H7 (cell line): ENCODE data around the gene MTSS2. TPM values are rescaled to one million over a fixed set of nuclear protein-coding genes. Genes with fewer than 3 reads are reported as not detected.
"Not testable (repeated sequence)": the region's sequence is repeated elsewhere in the genome, so short reads cannot be mapped to it uniquely, and the experiment has no call there.

ENCODE experiments used
- DNase-seq: peaks from one replicate; pipeline ENCODE4 v3.0.0; 2012
- H3K27me3 ChIP-seq: 2 replicates; pipeline ENCODE4 v1.6.0; 2011; ENCODE audit warnings: mild to moderate bottlenecking, low read length; ENCODE audit not compliant: control insufficient read depth, insufficient read depth
- H3K36me3 ChIP-seq: replicated peaks from 2 replicates; pipeline ENCODE4 v1.5.1; 2011; ENCODE audit warnings: low read length; ENCODE audit not compliant: control insufficient read depth, insufficient read depth
- H3K4me3 ChIP-seq: 2 replicates; pipeline ENCODE4 v1.5.1; 2011; ENCODE audit warnings: low read depth, mild to moderate bottlenecking, control low read depth, low read length, moderate library complexity; ENCODE audit not compliant: insufficient read depth
- total RNA-seq: library from RNA; depleted of rRNA; stranded (reverse); fragments of >200 nt; shearing (Covaris generic); gene quantifications from 2 replicates; pipeline ENCODE4 v1.2.3, GENCODE V29; 2014

MTSS2 gene
- total RNA-seq, 1 experiment from 2014 or later: 44.8 TPM

GRCh38 chr16:70653809-70654771 is 31.8 kb downstream of the MTSS2 start:
- no peak overlapping the region for H3K4me3 ChIP-seq
- H3K27me3 ChIP-seq: no peaks in the 10 kb centered on the region
- no peaks in the 10 kb centered on the region for H3K36me3 ChIP-seq
- DNase-seq: peak; percentile 84

GRCh38 chr16:70653406-70653805 is 32.4 kb downstream of the MTSS2 start:
- no peak for DNase-seq
- Histone ChIP-seq H3K4me3 (no peak overlapping the region), H3K27me3 (no peaks in the 10 kb centered on the region), H3K36me3 (no peaks in the 10 kb centered on the region)

- H3K4me3 ChIP-seq: no peak overlapping the region
- DNase-seq: no peak
Observed at GRCh38 chr16:70652322-70652721, 33.5 kb downstream of the MTSS2 start.

GRCh38 chr16:70651524-70651923 is 34.3 kb downstream of the MTSS2 start:
- no peaks in the 10 kb centered on the region for H3K36me3 ChIP-seq
- no peak for DNase-seq
- no peak overlapping the region for H3K4me3 ChIP-seq
- H3K27me3 ChIP-seq: no peaks in the 10 kb centered on the region

More at GRCh38 chr16:70652322-70652721, 33.5 kb downstream of the MTSS2 start:
- H3K36me3 ChIP-seq: no peaks in the 10 kb centered on the region
- no peaks in the 10 kb centered on the region for H3K27me3 ChIP-seq

- DNase-seq: no peak
- H3K4me3 ChIP-seq: no peak overlapping the region
- no peaks in the 10 kb centered on the region for H3K27me3 ChIP-seq
- no peaks in the 10 kb centered on the region for H3K36me3 ChIP-seq
Observed at GRCh38 chr16:70650216-70650615, 35.6 kb downstream of the MTSS2 start.

- no peaks in the 10 kb centered on the region for H3K27me3 ChIP-seq
- H3K36me3 ChIP-seq: no peaks in the 10 kb centered on the region
- no peak overlapping the region for H3K4me3 ChIP-seq
- no peak for DNase-seq
Observed at GRCh38 chr16:70649300-70649699, 36.6 kb downstream of the MTSS2 start.

- DNase-seq: no peak
- no peaks in the 10 kb centered on the region for H3K36me3 ChIP-seq
- no peaks in the 10 kb centered on the region for H3K27me3 ChIP-seq
- no peak overlapping the region for H3K4me3 ChIP-seq
Observed at GRCh38 chr16:70648606-70649005, 37.2 kb downstream of the MTSS2 start.

- no peaks in the 10 kb centered on the region for H3K36me3 ChIP-seq
Observed at GRCh38 chr16:70647441-70648359, 38.2 kb downstream of the MTSS2 start.

GRCh38 chr16:70646260-70647241 is 39.3 kb downstream of the MTSS2 start, which contains the start of gene IL34:
Gene IL34 (plus strand): TSS chr16:70646559. CDS start chr16:70646948, 389 bp downstream.
- peak; percentile 60 for DNase-seq
- Histone ChIP-seq H3K36me3 (no peaks in the 10 kb centered on the region), H3K27me3 (no peaks in the 10 kb centered on the region), H3K4me3 (no peak within 1 kb of the TSS)

More at GRCh38 chr16:70647441-70648359, 38.2 kb downstream of the MTSS2 start:
- DNase-seq: no peak
- no peak overlapping the region for H3K4me3 ChIP-seq
- H3K27me3 ChIP-seq: no peaks in the 10 kb centered on the region

GRCh38 chr16:70644763-70645597 is 40.9 kb downstream of the MTSS2 start:
- peak; percentile 66 for DNase-seq
- Histone ChIP-seq H3K4me3 (no peak overlapping the region), H3K36me3 (no peaks in the 10 kb centered on the region), H3K27me3 (no peaks in the 10 kb centered on the region)

GRCh38 chr16:70643264-70643663 is 42.6 kb downstream of the MTSS2 start:
- H3K36me3 ChIP-seq: not testable (repeated sequence)

GRCh38 chr16:70642633-70643032 is 43.2 kb downstream of the MTSS2 start:
- Histone ChIP-seq H3K36me3 (no peaks in the 10 kb centered on the region), H3K27me3 (no peaks in the 10 kb centered on the region), H3K4me3 (no peak overlapping the region)
- no peak for DNase-seq

More at GRCh38 chr16:70643264-70643663, 42.6 kb downstream of the MTSS2 start:
- H3K4me3 ChIP-seq, DNase-seq, H3K27me3 ChIP-seq: not testable (repeated sequence)
